Mucosa of stomach (tissue), 1 donor: Measurements from ENCODE around the gene TOP3B.
"Not testable (repeated sequence)": the region's sequence is repeated elsewhere in the genome, so short reads cannot be mapped to it uniquely, and the experiment has no call there.

Source experiments
- H3K27me3 ChIP-seq: one replicate; pipeline ENCODE4 v1.7.0; 2013; ENCODE audit warnings: mild to moderate bottlenecking, low read length; ENCODE audit not compliant: control insufficient read depth, insufficient read depth
- H3K36me3 ChIP-seq: one replicate; pipeline ENCODE4 v1.7.0; 2013; ENCODE audit warnings: low read length; ENCODE audit not compliant: control insufficient read depth, insufficient read depth
- H3K4me1 ChIP-seq: one replicate; pipeline ENCODE4 v1.7.0; 2013; ENCODE audit warnings: mild to moderate bottlenecking, low read length; ENCODE audit not compliant: control insufficient read depth, insufficient read depth
- H3K4me3 ChIP-seq: one replicate; pipeline ENCODE4 v1.7.0; 2013; ENCODE audit warnings: low read length
- H3K9ac ChIP-seq: one replicate; pipeline ENCODE4 v1.7.0; 2013; ENCODE audit warnings: mild to moderate bottlenecking, low read length, moderate library complexity
- H3K9me3 ChIP-seq: one replicate; pipeline ENCODE4 v1.7.0; 2013; ENCODE audit warnings: mild to moderate bottlenecking, low read length, moderate library complexity; ENCODE audit not compliant: control insufficient read depth
- donor health status: Pancreatic carcinoma.

TOP3B gene

GRCh38 chr22:21943571-21944448, 38.8 kb downstream of the TOP3B start:
- H3K9ac ChIP-seq: no peak overlapping the region
- peaks cover 29% of the 10 kb centered on the region for H3K4me1 ChIP-seq
- no peaks in the 10 kb centered on the region for H3K9me3 ChIP-seq
- no peaks in the 10 kb centered on the region for H3K27me3 ChIP-seq
- H3K36me3 ChIP-seq: peaks cover 4% of the 10 kb centered on the region
- no peak overlapping the region for H3K4me3 ChIP-seq

- Histone ChIP-seq H3K36me3 (peaks cover 4% of the 10 kb centered on the region), H3K27me3 (no peaks in the 10 kb centered on the region), H3K9me3 (no peaks in the 10 kb centered on the region), H3K9ac (peak overlapping the region; percentile 33), H3K4me3 (no peak overlapping the region), H3K4me1 (peaks cover 39% of the 10 kb centered on the region)
Observed at GRCh38 chr22:21942407-21943343, 39.9 kb downstream of the TOP3B start.

DNA sequence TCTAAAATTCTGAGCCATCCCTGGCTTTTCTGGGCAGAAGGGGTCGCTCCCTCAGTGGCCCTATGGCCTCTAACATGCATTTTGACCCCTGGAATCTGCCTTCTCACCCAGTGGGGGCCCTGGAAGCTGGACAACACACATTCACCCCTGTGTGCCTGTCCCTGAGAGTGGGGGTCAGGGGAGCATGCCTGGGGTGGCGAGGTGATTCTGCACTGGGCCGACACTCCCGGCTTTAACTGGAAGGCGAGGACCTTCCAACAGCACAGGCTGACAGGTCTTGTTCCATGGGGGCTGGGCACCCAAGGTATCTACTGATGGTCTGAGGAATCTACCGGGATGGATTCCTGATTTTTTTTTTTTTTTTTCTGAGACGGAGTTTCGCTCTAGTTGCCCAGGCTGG, 40.7 kb downstream of the TOP3B start:
- Histone ChIP-seq H3K4me1 (peaks cover 43% of the 10 kb centered on the region), H3K9ac (no peak overlapping the region), H3K36me3 (peaks cover 4% of the 10 kb centered on the region), H3K27me3 (no peaks in the 10 kb centered on the region), H3K9me3 (no peaks in the 10 kb centered on the region), H3K4me3 (no peak overlapping the region)

- Histone ChIP-seq H3K36me3 (peaks cover 3% of the 10 kb centered on the region), H3K9me3 (no peaks in the 10 kb centered on the region), H3K27me3 (no peaks in the 10 kb centered on the region), H3K4me1 (peaks cover 44% of the 10 kb centered on the region), H3K9ac (no peak overlapping the region), H3K4me3 (no peak overlapping the region)
Observed at GRCh38 chr22:21940521-21940920, 42.1 kb downstream of the TOP3B start.

DNA sequence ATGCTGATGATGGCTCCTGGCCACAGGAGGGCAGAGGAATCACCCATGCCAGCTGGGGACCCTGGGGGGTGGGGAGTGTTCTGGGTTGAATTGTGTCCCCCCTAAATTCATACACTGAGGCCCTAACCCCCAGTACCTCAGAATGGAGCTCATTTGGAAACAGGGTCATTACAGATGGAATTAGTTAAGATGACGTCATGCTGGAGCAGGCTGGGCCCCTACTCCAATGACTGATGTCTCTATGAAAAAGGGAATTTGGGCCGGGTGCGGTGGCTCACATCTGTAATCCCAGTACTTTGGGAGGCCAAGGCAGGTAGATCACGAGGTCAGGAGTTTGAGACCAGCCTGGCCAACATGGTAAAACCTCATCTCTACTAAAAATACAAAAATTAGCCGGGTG, 42.7 kb downstream of the TOP3B start:
- peak overlapping the region; percentile 36 for H3K9ac ChIP-seq
- not testable (repeated sequence) for H3K9me3 ChIP-seq, H3K27me3 ChIP-seq, H3K4me3 ChIP-seq, H3K36me3 ChIP-seq
- H3K4me1 ChIP-seq: peaks cover 44% of the 10 kb centered on the region

- peaks cover 44% of the 10 kb centered on the region for H3K4me1 ChIP-seq
- no peak overlapping the region for H3K4me3 ChIP-seq
- no peaks in the 10 kb centered on the region for H3K36me3 ChIP-seq
- H3K9me3 ChIP-seq: no peaks in the 10 kb centered on the region
- no peaks in the 10 kb centered on the region for H3K27me3 ChIP-seq
- peak overlapping the region; percentile 36 for H3K9ac ChIP-seq
Observed at GRCh38 chr22:21939461-21939913, 43.1 kb downstream of the TOP3B start.

- Histone ChIP-seq H3K36me3 (no peaks in the 10 kb centered on the region), H3K4me1 (peaks cover 44% of the 10 kb centered on the region), H3K27me3 (no peaks in the 10 kb centered on the region), H3K4me3 (no peak overlapping the region), H3K9ac (peak overlapping the region; percentile 77), H3K9me3 (no peaks in the 10 kb centered on the region)
Observed at GRCh38 chr22:21938906-21939305, 43.7 kb downstream of the TOP3B start.

- peaks cover 39% of the 10 kb centered on the region for H3K4me1 ChIP-seq
- no peaks in the 10 kb centered on the region for H3K36me3 ChIP-seq
- peak overlapping the region; percentile 77 for H3K9ac ChIP-seq
Observed at GRCh38 chr22:21938071-21938822, 44.3 kb downstream of the TOP3B start.

DNA sequence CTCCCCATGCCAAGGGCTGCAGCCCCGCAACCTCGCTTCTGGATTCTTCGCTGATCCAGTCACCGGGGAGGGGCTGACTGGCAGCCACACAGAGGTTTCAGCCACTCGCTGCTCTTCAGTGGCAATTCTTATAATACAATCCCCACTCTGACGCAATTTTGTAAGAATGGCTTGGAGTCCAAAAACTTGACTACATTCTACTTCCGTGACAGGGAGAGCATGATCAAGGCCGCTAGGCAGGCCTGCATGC, 44.8 kb downstream of the TOP3B start:
- H3K4me1 ChIP-seq: peaks cover 36% of the 10 kb centered on the region
- H3K36me3 ChIP-seq: no peaks in the 10 kb centered on the region
- H3K4me3 ChIP-seq: peak overlapping the region; percentile 93
- no peaks in the 10 kb centered on the region for H3K27me3 ChIP-seq
- H3K9ac ChIP-seq: peak overlapping the region; percentile 77
- no peaks in the 10 kb centered on the region for H3K9me3 ChIP-seq

More at GRCh38 chr22:21938071-21938822, 44.3 kb downstream of the TOP3B start:
- Histone ChIP-seq H3K9me3 (no peaks in the 10 kb centered on the region), H3K4me3 (peak overlapping the region; percentile 93), H3K27me3 (no peaks in the 10 kb centered on the region)

DNA sequence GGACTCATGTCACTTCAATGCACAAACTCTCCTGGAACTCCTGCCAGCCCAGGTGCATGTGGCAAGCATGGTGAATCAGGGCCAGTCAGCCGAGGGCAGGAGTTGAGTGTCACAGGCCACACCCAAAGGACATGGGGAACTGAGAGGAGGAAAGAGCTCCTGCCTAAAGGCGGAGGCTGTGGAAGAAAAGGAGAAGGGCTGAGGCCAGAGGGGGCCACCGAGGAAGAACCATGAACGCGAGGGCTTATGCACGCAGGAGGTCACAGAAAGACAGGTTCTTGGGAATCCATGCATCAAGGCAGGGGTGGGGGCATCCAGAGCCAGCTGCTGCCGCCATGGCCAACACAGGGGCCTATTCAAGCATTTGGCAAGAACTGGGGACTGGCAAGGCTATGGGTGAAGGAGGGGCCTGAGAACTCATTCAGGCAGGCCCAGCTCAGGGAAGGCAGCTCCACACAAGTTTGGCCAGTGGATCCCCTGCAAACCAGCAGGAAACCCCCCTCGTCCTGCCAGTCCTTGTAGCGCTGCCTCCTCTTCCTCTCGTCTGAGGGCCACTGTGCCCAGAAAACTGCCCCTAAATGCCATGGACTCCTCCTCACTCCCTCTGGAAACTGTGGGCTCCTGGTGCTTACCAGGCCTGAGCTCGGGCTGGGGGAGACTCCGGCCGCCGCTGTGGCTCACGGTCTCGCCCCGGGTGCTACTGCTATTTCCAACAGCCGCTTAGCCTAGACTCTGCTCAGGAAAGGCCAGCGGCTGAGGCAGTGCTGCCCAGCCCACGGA, 45.4 kb downstream of the TOP3B start:
- H3K27me3 ChIP-seq: no peaks in the 10 kb centered on the region
- peak overlapping the region; percentile 77 for H3K9ac ChIP-seq
- peaks cover 36% of the 10 kb centered on the region for H3K4me1 ChIP-seq
- no peaks in the 10 kb centered on the region for H3K9me3 ChIP-seq
- peaks cover 3% of the 10 kb centered on the region for H3K36me3 ChIP-seq
- peak overlapping the region; percentile 93 for H3K4me3 ChIP-seq

DNA sequence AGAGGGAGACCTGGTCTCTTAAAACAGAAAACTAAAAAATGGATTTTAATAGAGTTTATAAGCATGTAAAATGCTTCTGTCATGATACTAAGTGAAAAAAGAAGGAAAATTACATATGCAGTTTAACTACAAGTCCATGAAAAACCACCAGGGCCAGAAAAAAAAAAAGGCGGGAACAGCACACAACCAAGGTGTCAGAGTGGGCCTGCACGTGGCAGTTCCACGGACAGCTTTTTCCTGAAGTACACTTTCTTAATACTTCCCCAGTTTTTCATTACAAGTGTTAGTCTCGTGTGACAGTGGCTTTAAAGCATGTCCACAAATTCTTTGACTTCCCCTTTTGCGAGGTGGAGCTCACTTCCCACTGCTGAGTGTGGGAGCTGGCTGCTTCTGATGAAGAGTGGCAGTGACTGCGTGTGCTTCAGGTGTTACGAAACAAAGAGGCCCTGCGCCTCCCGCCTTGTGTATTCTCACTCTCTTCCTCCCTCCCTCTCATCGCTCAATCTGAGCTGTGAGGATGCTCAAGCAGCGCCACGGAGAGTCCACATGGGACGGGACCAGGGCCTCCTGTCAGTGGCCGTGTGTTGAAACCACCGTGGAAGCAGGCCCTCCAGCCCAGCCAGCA, 46.3 kb downstream of the TOP3B start:
- peaks cover 30% of the 10 kb centered on the region for H3K4me1 ChIP-seq
- no peak overlapping the region for H3K9ac ChIP-seq
- no peaks in the 10 kb centered on the region for H3K9me3 ChIP-seq
- no peak overlapping the region for H3K4me3 ChIP-seq
- H3K36me3 ChIP-seq: peaks cover 4% of the 10 kb centered on the region
- H3K27me3 ChIP-seq: no peaks in the 10 kb centered on the region
